SK-N-MC (cell line): ENCODE data around the gene ATP6V1D.

Source experiments
- DNase-seq: peaks from one replicate; pipeline ENCODE4 v3.0.0-alpha.2; 2011; ENCODE audit warnings: low read depth, low spot score
- H3K27ac ChIP-seq: fragments of 200-600 bp; sonication (generic); 2 replicates; pipeline ENCODE4 v1.5.1; 2016; ENCODE audit warnings: mixed run types
- H3K36me3 ChIP-seq: fragments of 200-600 bp; sonication (generic); 2 replicates; pipeline ENCODE4 v1.6.1; 2017; ENCODE audit warnings: antibody characterized with exemption, low read length, mixed read lengths; ENCODE audit not compliant: insufficient read depth
- H3K4me3 ChIP-seq: fragments of 200-600 bp; sonication (generic); 2 replicates; pipeline ENCODE4 v1.5.1; 2016
- H3K9ac ChIP-seq: fragments of 200-600 bp; sonication (generic); 2 replicates; pipeline ENCODE4 v1.8.0; 2017; ENCODE audit warnings: mixed run types, mixed read lengths; ENCODE audit not compliant: insufficient read length
- H3K9me3 ChIP-seq: fragments of 200-600 bp; sonication (generic); 2 replicates; pipeline ENCODE4 v1.6.1; 2017; ENCODE audit warnings: low read depth, mild to moderate bottlenecking, antibody characterized with exemption, low read length, moderate library complexity, mixed read lengths
- EZH2 ChIP-seq: fragments of 200-600 bp; sonication (generic); IDR thresholded peaks from one replicate; pipeline ENCODE4 v1.6.1; 2017; ENCODE audit warnings: antibody characterized with exemption
- FOXP2 ChIP-seq: optimal IDR thresholded peaks from 2 replicates; pipeline ENCODE3; 2011; ENCODE audit warnings: mild to moderate bottlenecking, moderate library complexity; ENCODE audit not compliant: insufficient read depth; ENCODE audit errors: extremely low read length, control extremely low read depth
- POLR2AphosphoS5 ChIP-seq: IDR thresholded peaks from 2 replicates; pipeline ENCODE4 v1.6.1; 2012; ENCODE audit warnings: mild to moderate bottlenecking, low read depth, low read length, borderline replicate concordance

Gene ATP6V1D

DNA sequence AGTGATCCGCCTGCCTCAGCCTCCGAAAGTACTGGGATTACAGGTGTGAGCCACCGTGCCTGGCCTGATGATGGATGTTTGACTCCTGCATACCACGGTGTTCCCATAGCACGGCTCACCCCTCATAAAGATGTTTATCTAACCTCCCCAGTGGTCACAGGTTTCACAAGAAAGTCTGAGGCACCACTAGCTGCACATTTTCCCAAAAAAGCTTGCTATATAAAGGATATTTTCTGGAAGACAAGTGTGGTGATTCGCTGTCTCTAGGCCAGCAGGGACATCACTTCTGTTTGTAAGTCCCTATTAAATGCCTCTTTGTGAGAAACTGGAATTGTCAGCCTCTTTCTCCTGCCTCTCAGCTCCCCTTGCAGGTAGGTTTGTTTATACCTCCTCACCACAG lies 34.1 kb upstream of the ATP6V1D start:
- Histone ChIP-seq H3K4me3 (no peak overlapping the region), H3K36me3 (no peaks in the 10 kb centered on the region), H3K9me3 (no peaks in the 10 kb centered on the region), H3K27ac (no peak overlapping the region), H3K9ac (no peak overlapping the region)
- no peak for TF ChIP-seq POLR2AphosphoS5
- TF ChIP-seq FOXP2, result no peak
- TF ChIP-seq EZH2, result no peak
- no peak for DNase-seq

GRCh38 chr14:67392800-67393199 lies 33.2 kb upstream of the ATP6V1D start:
- DNase-seq, result no peak
- Histone ChIP-seq H3K4me3 (no peak overlapping the region), H3K27ac (no peak overlapping the region), H3K9me3 (no peaks in the 10 kb centered on the region), H3K36me3 (no peaks in the 10 kb centered on the region), H3K9ac (no peak overlapping the region)
- no peak for TF ChIP-seq EZH2
- no peak for TF ChIP-seq FOXP2
- no peak for TF ChIP-seq POLR2AphosphoS5

DNA sequence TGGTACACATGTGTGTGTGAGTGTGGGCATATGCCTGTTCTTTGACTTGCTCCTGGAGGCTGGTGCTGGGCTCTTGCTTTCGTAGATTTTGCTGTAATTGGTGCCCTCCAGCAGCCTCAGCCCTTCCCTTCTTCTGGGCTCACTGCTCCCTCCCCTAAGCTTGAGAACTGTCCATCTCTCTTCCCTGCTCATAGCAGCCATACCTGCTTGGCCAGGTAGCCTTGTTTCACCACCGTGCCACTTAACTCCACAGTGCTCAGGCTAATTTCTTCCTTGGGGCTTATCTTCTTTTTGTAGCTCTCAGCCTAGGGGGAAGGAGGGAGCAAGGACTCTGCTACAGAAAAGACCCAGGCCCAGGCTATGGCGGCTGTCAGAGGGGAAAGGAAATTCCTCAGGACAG lies 32.5 kb upstream of the ATP6V1D start:
- H3K36me3 ChIP-seq, result peaks cover 3% of the 10 kb centered on the region; the same call in 1 of the 2 replicates

DNA sequence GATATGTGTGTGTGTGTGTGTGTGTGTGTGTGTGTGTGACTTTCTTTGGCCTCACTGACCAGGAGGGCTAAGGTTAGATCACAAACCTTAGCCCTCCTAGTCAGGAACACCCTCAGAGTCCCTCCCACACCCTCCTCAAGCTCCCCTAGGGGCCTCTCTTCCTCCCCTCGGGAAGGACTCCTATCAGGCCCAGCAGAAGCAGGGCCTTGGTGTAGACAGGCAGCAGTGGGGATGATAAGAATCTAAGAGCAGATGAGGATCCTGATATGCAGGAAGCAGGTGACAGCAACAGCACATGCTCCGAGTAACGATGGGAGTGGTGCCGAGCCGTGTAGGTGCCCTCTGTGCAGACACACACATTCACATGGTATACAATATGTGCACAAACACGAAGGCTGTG lies 31.7 kb upstream of the ATP6V1D start:
- no peak for TF ChIP-seq FOXP2
- no peak for TF ChIP-seq POLR2AphosphoS5
- no peak for TF ChIP-seq EZH2
- H3K36me3 ChIP-seq, result peaks cover 12% of the 10 kb centered on the region
- H3K9ac ChIP-seq, result no peak overlapping the region
- DNase-seq, result no peak
- no peak overlapping the region for H3K27ac ChIP-seq
- H3K4me3 ChIP-seq, result no peak overlapping the region
- H3K9me3 ChIP-seq, result no peaks in the 10 kb centered on the region

More for the DNA sequence above, 32.5 kb upstream of the ATP6V1D start:
- Histone ChIP-seq H3K4me3 (no peak overlapping the region), H3K9me3 (no peaks in the 10 kb centered on the region), H3K27ac (no peak overlapping the region), H3K9ac (no peak overlapping the region)
- no peak for TF ChIP-seq POLR2AphosphoS5
- TF ChIP-seq EZH2, result no peak
- no peak for DNase-seq

DNA sequence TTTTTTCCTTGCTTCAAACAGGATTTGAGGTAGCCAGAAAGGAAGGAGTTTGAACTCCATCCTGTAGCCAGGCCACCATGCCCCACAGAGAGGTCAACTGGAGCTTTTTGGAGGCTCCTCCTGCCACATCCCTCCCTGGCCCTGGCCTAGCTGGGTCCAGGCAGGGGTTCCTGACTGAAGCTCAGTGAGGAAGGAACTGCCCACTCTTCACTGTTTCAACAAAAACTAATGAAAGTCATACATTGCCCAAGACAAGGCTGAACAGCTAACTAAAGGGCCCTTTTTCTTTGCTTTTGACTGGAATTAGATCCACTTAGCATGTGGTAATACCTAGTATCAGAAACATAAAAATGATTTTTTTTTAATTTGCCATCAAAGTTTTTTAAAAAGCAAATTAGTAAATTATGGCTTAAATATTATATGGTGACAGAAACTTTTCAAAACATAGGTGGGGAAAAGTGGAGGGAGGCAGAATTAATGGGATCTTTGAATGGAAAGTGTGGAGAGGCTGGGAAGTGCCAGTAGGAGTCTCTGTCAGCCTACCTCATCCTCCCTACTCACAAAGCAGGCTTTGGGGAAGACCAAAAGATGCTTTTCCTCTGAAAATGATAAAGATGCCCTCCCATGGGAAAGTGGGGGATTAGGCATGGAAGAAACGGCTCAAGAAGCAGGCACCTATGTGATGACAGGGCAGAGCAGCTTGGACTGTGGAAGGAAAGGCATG lies 30.4 kb upstream of the ATP6V1D start:
- H3K9ac ChIP-seq, result no peak overlapping the region
- no peak for DNase-seq
- TF ChIP-seq FOXP2, result no peak
- H3K4me3 ChIP-seq, result no peak overlapping the region
- H3K9me3 ChIP-seq, result no peaks in the 10 kb centered on the region
- H3K36me3 ChIP-seq, result peaks cover 24% of the 10 kb centered on the region
- no peak overlapping the region for H3K27ac ChIP-seq

DNA sequence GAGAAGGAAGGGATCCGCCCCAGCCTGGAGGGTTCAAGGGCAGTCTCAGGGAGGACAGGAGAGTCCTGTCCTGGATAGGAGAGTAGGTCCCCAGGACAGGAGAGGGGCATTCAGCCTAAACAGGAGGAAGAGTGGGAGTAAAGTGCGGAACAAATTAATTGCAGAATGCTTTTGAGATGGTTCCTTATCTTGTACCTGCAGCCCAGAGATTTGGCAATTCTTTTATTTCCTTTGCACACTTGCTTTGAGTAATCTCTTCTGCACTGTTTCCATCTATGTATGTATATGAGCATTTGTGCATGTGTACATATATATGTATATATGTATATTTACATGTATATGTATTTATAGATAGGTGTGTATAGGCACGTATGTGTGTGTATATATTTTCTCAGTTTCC lies 29.7 kb upstream of the ATP6V1D start:
- Histone ChIP-seq H3K9me3 (no peaks in the 10 kb centered on the region), H3K36me3 (peaks cover 31% of the 10 kb centered on the region), H3K9ac (no peak overlapping the region), H3K27ac (no peak overlapping the region), H3K4me3 (no peak overlapping the region)
- no peak for TF ChIP-seq FOXP2
- no peak for TF ChIP-seq POLR2AphosphoS5
- no peak for TF ChIP-seq EZH2
- DNase-seq, result no peak

DNA sequence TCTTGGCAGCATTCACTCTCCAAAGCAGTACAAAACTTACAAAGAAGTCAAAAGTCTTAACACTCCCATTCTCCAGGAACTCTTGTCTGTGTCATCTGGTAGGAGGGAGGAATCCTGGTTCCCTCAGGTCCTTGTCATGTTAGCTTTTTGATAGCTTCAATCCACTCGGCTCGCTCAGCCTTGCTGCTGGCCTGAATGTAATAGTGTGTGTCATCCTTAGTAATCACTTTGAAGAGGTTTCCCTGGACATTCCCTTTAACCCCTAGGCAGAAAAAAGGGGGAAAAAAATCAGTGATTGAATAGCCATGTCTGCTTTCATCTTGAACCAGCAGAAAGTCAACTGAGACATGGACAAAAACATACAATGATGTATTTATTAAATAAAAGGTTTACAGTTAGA lies 27.6 kb upstream of the ATP6V1D start:
- H3K9me3 ChIP-seq, result no peaks in the 10 kb centered on the region
- no peak overlapping the region for H3K4me3 ChIP-seq
- H3K9ac ChIP-seq, result no peak overlapping the region
- DNase-seq, result no peak
- H3K27ac ChIP-seq, result no peak overlapping the region
- peaks cover 52% of the 10 kb centered on the region for H3K36me3 ChIP-seq
- TF ChIP-seq EZH2 (no peak), FOXP2 (no peak), POLR2AphosphoS5 (no peak)

GRCh38 chr14:67385618-67386017 lies 26.0 kb upstream of the ATP6V1D start:
- Histone ChIP-seq H3K27ac (no peak overlapping the region), H3K4me3 (no peak overlapping the region), H3K9me3 (no peaks in the 10 kb centered on the region), H3K9ac (no peak overlapping the region), H3K36me3 (peaks cover 68% of the 10 kb centered on the region)
- no peak for DNase-seq
- TF ChIP-seq EZH2 (no peak), FOXP2 (no peak), POLR2AphosphoS5 (no peak)

DNA sequence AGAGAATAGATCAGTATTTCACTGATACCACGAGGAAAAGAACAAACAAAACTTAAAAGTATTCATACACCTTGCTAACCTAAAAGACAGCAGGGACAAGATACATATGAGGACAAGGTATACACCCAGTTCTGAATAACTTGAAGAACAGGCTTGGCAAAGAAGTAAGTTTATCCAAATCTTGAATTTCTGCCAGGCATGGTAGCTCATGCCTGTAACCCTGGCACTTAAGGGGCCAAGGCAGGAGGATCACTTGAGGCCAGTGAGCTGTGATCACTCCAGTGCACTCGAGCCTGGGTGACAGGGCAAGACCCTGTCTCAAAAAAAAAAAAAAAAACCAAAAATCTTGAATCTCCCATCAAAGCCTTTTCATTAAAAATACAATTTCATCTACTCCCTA lies 25.5 kb upstream of the ATP6V1D start:
- DNase-seq, result no peak
- H3K27ac ChIP-seq, result no peak overlapping the region
- H3K9me3 ChIP-seq, result no peaks in the 10 kb centered on the region
- peaks cover 73% of the 10 kb centered on the region for H3K36me3 ChIP-seq
- no peak overlapping the region for H3K4me3 ChIP-seq
- H3K9ac ChIP-seq, result no peak overlapping the region
- no peak for TF ChIP-seq FOXP2
- no peak for TF ChIP-seq POLR2AphosphoS5
- no peak for TF ChIP-seq EZH2
